ENCODE results near the gene NUSAP1. TPM values are rescaled to one million over a fixed set of nuclear protein-coding genes. Genes with fewer than 3 reads are reported as not detected.

Gene NUSAP1
- total RNA-seq, 1 experiment from 2014 or later = 178 TPM

GRCh38 chr15:41331281-41331680 is 1.4 kb upstream of the NUSAP1 start:
- H3K9me3 ChIP-seq (ENCODE audit: low read length) = no peaks in the 10 kb centered on the region
- ATAC-seq (peak; percentile 10; the same call in 1 of the 2 replicates), DNase-seq (peak; percentile 13)
- no peaks in the 10 kb centered on the region for H3F3A ChIP-seq (ENCODE audit: low read length, unreplicated experiment)
- H3K4me3 ChIP-seq (ENCODE audit: low read length) = peak overlapping the region; percentile 87
- H2AFZ ChIP-seq (ENCODE audit: low read length) = peak overlapping the region; percentile 97
- peaks cover 11% of the 10 kb centered on the region; the same call in 1 of the 2 replicates for H3K4me1 ChIP-seq (ENCODE audit: insufficient read depth, low read length)
- ChIA-PET POLR2A (ENCODE audit: unreplicated experiment) (no interaction called here), CTCF (interaction anchor here (0.7 kb wide), 1 partner anchor 100 kb away, joined by 4 read pairs; the partner anchor contains the start of gene CHP1)
- H3K9ac ChIP-seq (ENCODE audit: low read length) = peak overlapping the region; percentile 92
- no peaks in the 10 kb centered on the region for H3K27me3 ChIP-seq (ENCODE audit: low read length)
- intact Hi-C loops (cut with micrococcal nuclease) = no loop called here
- H3K79me2 ChIP-seq (ENCODE audit: low read length) = peaks cover 44% of the 10 kb centered on the region
- peak overlapping the region; percentile 93 for H3K4me2 ChIP-seq (ENCODE audit: low read length)
- H4K20me1 ChIP-seq (ENCODE audit: low read length) = no peaks in the 10 kb centered on the region
- TF ChIP-seq CTCF (conservative IDR thresholded peaks at IDR 0.05; ENCODE audit: low read depth, low read length) (no peak), EZH2 (IDR thresholded peaks at IDR 0.05; ENCODE audit: low read length, unreplicated experiment) (no peak), EZH2phosphoT487 (IDR thresholded peaks at IDR 0.05; ENCODE audit: borderline replicate concordance, low read length) (no peak)
- BruUV-seq (replicated peaks) = TSS peak; percentile 64
- H3K9me2 ChIP-seq (replicated peaks; ENCODE audit: low read length) = no peaks in the 10 kb centered on the region
- no peak overlapping the region for H3K27ac ChIP-seq (ENCODE audit: low read length)
- no peaks in the 10 kb centered on the region; the same call in 1 of the 2 replicates for H3K36me3 ChIP-seq (ENCODE audit: low read depth, low read length)

GRCh38 chr15:41331833-41332193 is 868 bp upstream of the NUSAP1 start:
- no TSS peak for BruUV-seq (replicated peaks)
- Histone ChIP-seq H4K20me1 (ENCODE audit: low read length) (no peaks in the 10 kb centered on the region), H3F3A (ENCODE audit: low read length, unreplicated experiment) (no peaks in the 10 kb centered on the region), H3K4me3 (ENCODE audit: low read length) (peak overlapping the region; percentile 87), H3K36me3 (ENCODE audit: low read depth, low read length) (no peaks in the 10 kb centered on the region), H3K4me1 (ENCODE audit: insufficient read depth, low read length) (peaks cover 11% of the 10 kb centered on the region; the same call in 1 of the 2 replicates), H3K4me2 (ENCODE audit: low read length) (peak overlapping the region; percentile 93), H3K27ac (ENCODE audit: low read length) (peak overlapping the region; percentile 48; the same call in 1 of the 2 replicates), H3K9me2 (replicated peaks; ENCODE audit: low read length) (no peaks in the 10 kb centered on the region), H2AFZ (ENCODE audit: low read length) (peak overlapping the region; percentile 97), H3K79me2 (ENCODE audit: low read length) (peaks cover 50% of the 10 kb centered on the region), H3K9me3 (ENCODE audit: low read length) (no peaks in the 10 kb centered on the region), H3K27me3 (ENCODE audit: low read length) (no peaks in the 10 kb centered on the region), H3K9ac (ENCODE audit: low read length) (peak overlapping the region; percentile 92)
- intact Hi-C loops (cut with micrococcal nuclease) = loop anchor here (1.0 to 2.0 kb wide), 2 partner anchors 47 to 101 kb away; partner anchors contain the start of gene CHP1
- TF ChIP-seq EZH2phosphoT487 (IDR thresholded peaks at IDR 0.05; ENCODE audit: borderline replicate concordance, low read length) (no peak), CTCF (conservative IDR thresholded peaks at IDR 0.05; ENCODE audit: low read depth, low read length) (peak; percentile 71; the same call in 1 of the 2 replicates)
- DNase-seq (peak; percentile 74), ATAC-seq (peak; percentile 1; the same call in 1 of the 2 replicates)
- POLR2A ChIA-PET (ENCODE audit: unreplicated experiment) = no interaction called here
- CTCF ChIA-PET = no interaction called here

- Histone ChIP-seq H3K4me1 (ENCODE audit: insufficient read depth, low read length) (peaks cover 11% of the 10 kb centered on the region; the same call in 1 of the 2 replicates), H3K79me2 (ENCODE audit: low read length) (peaks cover 62% of the 10 kb centered on the region), H3K27me3 (ENCODE audit: low read length) (no peaks in the 10 kb centered on the region), H3K4me3 (ENCODE audit: low read length) (peak overlapping the region; percentile 87), H3K27ac (ENCODE audit: low read length) (peak overlapping the region; percentile 57), H3K4me2 (ENCODE audit: low read length) (peak overlapping the region; percentile 83), H3K36me3 (ENCODE audit: low read depth, low read length) (peaks cover 6% of the 10 kb centered on the region; the same call in 1 of the 2 replicates), H3F3A (ENCODE audit: low read length, unreplicated experiment) (no peaks in the 10 kb centered on the region), H3K9ac (ENCODE audit: low read length) (peak overlapping the region; percentile 92), H4K20me1 (ENCODE audit: low read length) (no peaks in the 10 kb centered on the region), H3K9me3 (ENCODE audit: low read length) (no peaks in the 10 kb centered on the region), H3K9me2 (replicated peaks; ENCODE audit: low read length) (no peaks in the 10 kb centered on the region), H2AFZ (ENCODE audit: low read length) (peak overlapping the region; percentile 80)
- intact Hi-C loops (cut with micrococcal nuclease) = loop anchor here (2.0 kb wide), 1 partner anchor 48 kb away; no protein-coding TSS in a partner anchor
- ChIA-PET POLR2A (ENCODE audit: unreplicated experiment) (interaction anchor here (0.6 kb wide), 2 partner anchors 217 to 383 kb away, joined by 4 to 6 read pairs; partner anchors contain the start of gene INO80), CTCF (no interaction called here)
- no peak for TF ChIP-seq EZH2 (IDR thresholded peaks at IDR 0.05; ENCODE audit: low read length, unreplicated experiment)
- no peak for TF ChIP-seq CTCF (conservative IDR thresholded peaks at IDR 0.05; ENCODE audit: low read depth, low read length)
- TF ChIP-seq EZH2phosphoT487 (IDR thresholded peaks at IDR 0.05; ENCODE audit: borderline replicate concordance, low read length) = no peak
- DNase-seq (no peak), ATAC-seq (peak; percentile 16)
- BruUV-seq (replicated peaks) = TSS peak; percentile 89
Observed at GRCh38 chr15:41333026-41333562, 413 bp downstream of the NUSAP1 start.

All from PC-3 (cell line).